ENCODE data around the gene HECTD2. TPM values are rescaled to one million over a fixed set of nuclear protein-coding genes. Genes with fewer than 3 reads are reported as not detected.

The HECTD2 gene
- total RNA-seq (2022; extraction: Qiagen RNA extraction), result 3.0 to 4.0 TPM (median 3.9 TPM) in 5 replicates

GRCh38 chr10:91409869-91410637 lies at the start of gene HECTD2:
TSS of gene HECTD2 (plus strand) at chr10:91410344. CDS start at chr10:91410439, 95 bp downstream.

Other genes with a start within 250 kb of the HECTD2 start
- 40.8 to 46.9 TPM (median 42.6 TPM) in 5 replicates for gene PCGF5, start 189.7 kb upstream of the HECTD2 start, total RNA-seq (2022; extraction: Qiagen RNA extraction)
- gene PPP1R3C, start 222.7 kb downstream of the HECTD2 start, total RNA-seq (2022; extraction: Qiagen RNA extraction), result 19.9 to 28.4 TPM (median 24.2 TPM) in 5 replicates

Data from A549 treated with Hydrocortisone at 1 μM for 4 hours (cell line).